SK-N-SH (cell line): ENCODE data around the gene AMZ1.

ENCODE experiments used
- EP300 ChIP-seq, 2 experiments: IDR thresholded peaks; 2 replicates each; pipeline versions ENCODE4 v1.4.0 to v1.6.1; 2012; ENCODE audit warnings: borderline replicate concordance in 1 of 2, low read depth in 1 of 2, low read length in 1 of 2
- EZH2phosphoT487 ChIP-seq: fragments of 200-600 bp; sonication (generic); IDR thresholded peaks from 2 replicates; pipeline ENCODE4 v1.6.1; 2017; ENCODE audit warnings: low read depth, mixed run types, mild to moderate bottlenecking, antibody characterized with exemption, moderate library complexity, borderline replicate concordance
- MXI1 ChIP-seq: IDR thresholded peaks from 2 replicates; pipeline ENCODE4 v1.6.1; 2012; ENCODE audit warnings: mild to moderate bottlenecking, low read depth, low read length, improper control_type of control experiment
- NFIC ChIP-seq: IDR thresholded peaks from 2 replicates; pipeline ENCODE4 v1.4.0; 2012; ENCODE audit warnings: borderline replicate concordance
- POLR2AphosphoS5 ChIP-seq: IDR thresholded peaks from 2 replicates; pipeline ENCODE4 v1.6.1; 2012; ENCODE audit warnings: low read depth, low read length
- RAD21 ChIP-seq: IDR thresholded peaks from 2 replicates; pipeline ENCODE4 v1.6.1; 2012; ENCODE audit warnings: mild to moderate bottlenecking, low read length
- REST ChIP-seq: IDR thresholded peaks from 2 replicates; pipeline ENCODE4 v1.6.1; 2012; ENCODE audit warnings: mild to moderate bottlenecking, low read depth, low read length, moderate library complexity
- USF2 ChIP-seq: fragments of 150-350 bp; IDR thresholded peaks from 2 replicates; pipeline ENCODE4 v1.6.1; 2017; ENCODE audit warnings: antibody characterized with exemption, low read length, low read depth, borderline replicate concordance
- TF ChIP-seq, protein P1 (sequence below): IDR thresholded peaks from 2 replicates; pipeline ENCODE4; 2012
- TF ChIP-seq, protein P2 (sequence below): fragments of 200-600 bp; sonication (generic); IDR thresholded peaks from 2 replicates; pipeline ENCODE4 v1.6.1; 2017; ENCODE audit warnings: antibody characterized with exemption, mild to moderate bottlenecking, moderate library complexity
- TF ChIP-seq, protein P3 (sequence below): IDR thresholded peaks from 2 replicates; pipeline ENCODE4 v1.4.0; 2012; ENCODE audit warnings: low read depth
- TF ChIP-seq, protein P4 (sequence below): IDR thresholded peaks from 2 replicates; pipeline ENCODE4 v1.4.0; 2012; ENCODE audit warnings: low read depth, borderline replicate concordance

GRCh38 chr7:2736411-2736914 is 48.5 kb downstream of the AMZ1 start:
- TF ChIP-seq EP300 (IDR thresholded peaks at IDR 0.05; ENCODE audit: borderline replicate concordance in 1 of 2, low read depth in 1 of 2, low read length in 1 of 2) (no peak), MXI1 (no peak), POLR2AphosphoS5 (no peak), NFIC (no peak), RAD21 (no peak), USF2 (no peak), REST (no peak), EZH2phosphoT487 (no peak)
- TF ChIP-seq, protein P1, sequence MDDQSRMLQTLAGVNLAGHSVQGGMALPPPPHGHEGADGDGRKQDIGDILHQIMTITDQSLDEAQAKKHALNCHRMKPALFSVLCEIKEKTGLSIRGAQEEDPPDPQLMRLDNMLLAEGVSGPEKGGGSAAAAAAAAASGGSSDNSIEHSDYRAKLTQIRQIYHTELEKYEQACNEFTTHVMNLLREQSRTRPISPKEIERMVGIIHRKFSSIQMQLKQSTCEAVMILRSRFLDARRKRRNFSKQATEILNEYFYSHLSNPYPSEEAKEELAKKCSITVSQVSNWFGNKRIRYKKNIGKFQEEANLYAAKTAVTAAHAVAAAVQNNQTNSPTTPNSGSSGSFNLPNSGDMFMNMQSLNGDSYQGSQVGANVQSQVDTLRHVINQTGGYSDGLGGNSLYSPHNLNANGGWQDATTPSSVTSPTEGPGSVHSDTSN = no peak
- TF ChIP-seq, protein P2, sequence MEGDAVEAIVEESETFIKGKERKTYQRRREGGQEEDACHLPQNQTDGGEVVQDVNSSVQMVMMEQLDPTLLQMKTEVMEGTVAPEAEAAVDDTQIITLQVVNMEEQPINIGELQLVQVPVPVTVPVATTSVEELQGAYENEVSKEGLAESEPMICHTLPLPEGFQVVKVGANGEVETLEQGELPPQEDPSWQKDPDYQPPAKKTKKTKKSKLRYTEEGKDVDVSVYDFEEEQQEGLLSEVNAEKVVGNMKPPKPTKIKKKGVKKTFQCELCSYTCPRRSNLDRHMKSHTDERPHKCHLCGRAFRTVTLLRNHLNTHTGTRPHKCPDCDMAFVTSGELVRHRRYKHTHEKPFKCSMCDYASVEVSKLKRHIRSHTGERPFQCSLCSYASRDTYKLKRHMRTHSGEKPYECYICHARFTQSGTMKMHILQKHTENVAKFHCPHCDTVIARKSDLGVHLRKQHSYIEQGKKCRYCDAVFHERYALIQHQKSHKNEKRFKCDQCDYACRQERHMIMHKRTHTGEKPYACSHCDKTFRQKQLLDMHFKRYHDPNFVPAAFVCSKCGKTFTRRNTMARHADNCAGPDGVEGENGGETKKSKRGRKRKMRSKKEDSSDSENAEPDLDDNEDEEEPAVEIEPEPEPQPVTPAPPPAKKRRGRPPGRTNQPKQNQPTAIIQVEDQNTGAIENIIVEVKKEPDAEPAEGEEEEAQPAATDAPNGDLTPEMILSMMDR = no peak
- TF ChIP-seq, protein P3, sequence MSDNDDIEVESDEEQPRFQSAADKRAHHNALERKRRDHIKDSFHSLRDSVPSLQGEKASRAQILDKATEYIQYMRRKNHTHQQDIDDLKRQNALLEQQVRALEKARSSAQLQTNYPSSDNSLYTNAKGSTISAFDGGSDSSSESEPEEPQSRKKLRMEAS = no peak
- TF ChIP-seq, protein P4, sequence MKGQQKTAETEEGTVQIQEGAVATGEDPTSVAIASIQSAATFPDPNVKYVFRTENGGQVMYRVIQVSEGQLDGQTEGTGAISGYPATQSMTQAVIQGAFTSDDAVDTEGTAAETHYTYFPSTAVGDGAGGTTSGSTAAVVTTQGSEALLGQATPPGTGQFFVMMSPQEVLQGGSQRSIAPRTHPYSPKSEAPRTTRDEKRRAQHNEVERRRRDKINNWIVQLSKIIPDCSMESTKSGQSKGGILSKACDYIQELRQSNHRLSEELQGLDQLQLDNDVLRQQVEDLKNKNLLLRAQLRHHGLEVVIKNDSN = no peak
